Measurements from ENCODE around the gene CDCA7. TPM values are rescaled to one million over a fixed set of nuclear protein-coding genes. Genes with fewer than 3 reads are reported as not detected.

CDCA7 gene
- total and polyA plus RNA-seq, 2 donors (not counting 3 experiments of a cell fraction or from before 2014, with no cell fraction given): 14.9 to 29.7 TPM

DNA sequence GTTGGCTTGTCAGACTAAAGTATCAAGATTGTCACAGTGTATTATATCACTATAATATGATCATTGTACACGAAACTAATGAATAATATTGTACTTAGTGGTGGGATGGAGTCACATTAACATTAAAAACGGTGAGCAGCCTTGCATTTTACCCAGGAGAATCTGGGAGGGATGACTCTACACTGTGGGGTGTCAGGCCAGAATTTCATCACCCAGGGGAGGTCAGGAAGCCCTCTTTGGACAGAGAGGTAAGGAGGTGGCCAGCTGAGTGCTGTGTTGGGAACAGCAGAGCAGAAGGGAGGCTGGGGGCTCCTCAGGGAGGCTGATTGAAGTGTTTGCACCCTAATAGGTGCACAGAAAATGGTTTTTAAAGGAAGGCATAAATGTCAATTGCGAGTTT lies 33.0 kb downstream of the CDCA7 start:
- Histone ChIP-seq H3K4me3 (replicated peaks in 1 of 3; ENCODE audit: insufficient read depth in 1 of 3, low read depth in 1 of 3, low read length in 3 of 3) (no peak overlapping the region), H2AFZ (ENCODE audit: low read depth, low read length) (no peak overlapping the region), H4K20me1 (replicated peaks; ENCODE audit: control insufficient read depth, extremely low read depth, insufficient read depth, low read length) (no peaks in the 10 kb centered on the region), H3K9me3 (replicated peaks; ENCODE audit: control insufficient read depth, insufficient read depth, low read length) (no peaks in the 10 kb centered on the region), H3K79me2 (ENCODE audit: control insufficient read depth, insufficient read depth, low read length) (no peaks in the 10 kb centered on the region), H3K9me1 (replicated peaks; ENCODE audit: control insufficient read depth, extremely low read depth, insufficient read depth, low read length) (no peaks in the 10 kb centered on the region), H3K27ac (ENCODE audit: insufficient read depth, low read depth, low read length) (no peak overlapping the region), H3K4me1 (ENCODE audit: control insufficient read depth, extremely low read depth, insufficient read depth, low read length) (no peaks in the 10 kb centered on the region), H3K4me2 (ENCODE audit: insufficient read depth, low read length) (no peak overlapping the region), H3K27me3 (ENCODE audit: control insufficient read depth in 2 of 2, insufficient read depth in 2 of 2, low read length in 2 of 2) (no peaks in the 10 kb centered on the region), H3K9ac (replicated peaks; ENCODE audit: extremely low read depth, insufficient read depth, low read length) (no peak overlapping the region), H3K36me3 (ENCODE audit: control insufficient read depth in 2 of 2, extremely low read depth in 1 of 2, insufficient read depth in 2 of 2, low read length in 2 of 2) (no peaks in the 10 kb centered on the region)
- no TSS peak for BruUV-seq (replicated peaks)
- ChIA-PET POLR2A (no interaction called here), CTCF (no interaction called here)
- dilution Hi-C loops (cut with MboI; ENCODE audit: extremely low pct_ligation_motif_present, low sequenced_read_pairs): no loop called here
- TF ChIP-seq, protein P1, sequence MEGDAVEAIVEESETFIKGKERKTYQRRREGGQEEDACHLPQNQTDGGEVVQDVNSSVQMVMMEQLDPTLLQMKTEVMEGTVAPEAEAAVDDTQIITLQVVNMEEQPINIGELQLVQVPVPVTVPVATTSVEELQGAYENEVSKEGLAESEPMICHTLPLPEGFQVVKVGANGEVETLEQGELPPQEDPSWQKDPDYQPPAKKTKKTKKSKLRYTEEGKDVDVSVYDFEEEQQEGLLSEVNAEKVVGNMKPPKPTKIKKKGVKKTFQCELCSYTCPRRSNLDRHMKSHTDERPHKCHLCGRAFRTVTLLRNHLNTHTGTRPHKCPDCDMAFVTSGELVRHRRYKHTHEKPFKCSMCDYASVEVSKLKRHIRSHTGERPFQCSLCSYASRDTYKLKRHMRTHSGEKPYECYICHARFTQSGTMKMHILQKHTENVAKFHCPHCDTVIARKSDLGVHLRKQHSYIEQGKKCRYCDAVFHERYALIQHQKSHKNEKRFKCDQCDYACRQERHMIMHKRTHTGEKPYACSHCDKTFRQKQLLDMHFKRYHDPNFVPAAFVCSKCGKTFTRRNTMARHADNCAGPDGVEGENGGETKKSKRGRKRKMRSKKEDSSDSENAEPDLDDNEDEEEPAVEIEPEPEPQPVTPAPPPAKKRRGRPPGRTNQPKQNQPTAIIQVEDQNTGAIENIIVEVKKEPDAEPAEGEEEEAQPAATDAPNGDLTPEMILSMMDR (IDR thresholded peaks at IDR 0.05; ENCODE audit: extremely low read depth in 1 of 2, insufficient read depth in 1 of 2, low read depth in 1 of 2, low read length in 2 of 2): no peak
- no peak for TF ChIP-seq POLR2AphosphoS5 (IDR thresholded peaks at IDR 0.05; ENCODE audit: insufficient read depth, low read depth, low read length)
- no peak for TF ChIP-seq POLR2A (IDR thresholded peaks at IDR 0.05; ENCODE audit: low read depth, low read length)
- intact Hi-C loops (cut with micrococcal nuclease): no loop called here
- DNase-seq (ENCODE audit: low read depth, low spot score): no peak
- no peak for FAIRE-seq

DNA sequence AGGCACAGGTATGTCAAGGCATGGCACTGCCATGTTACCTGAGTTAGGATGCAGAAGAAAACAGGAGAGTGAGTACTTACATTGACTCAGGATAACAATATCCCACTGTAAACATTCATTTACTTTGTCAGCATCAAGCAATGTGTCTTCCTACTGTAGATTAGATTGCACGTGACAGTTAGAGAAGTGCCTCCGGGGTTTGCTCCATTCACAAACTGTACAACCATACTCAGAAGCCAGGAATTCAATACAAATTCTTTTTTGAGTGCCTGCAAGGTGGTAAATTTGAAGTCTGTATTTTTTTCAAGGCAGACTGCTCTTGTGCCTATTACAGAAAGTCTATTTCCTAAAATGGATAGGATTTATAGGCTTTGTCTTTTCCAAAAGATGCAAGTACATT lies 34.1 kb downstream of the CDCA7 start:
- Histone ChIP-seq H3K4me1 (ENCODE audit: control insufficient read depth, extremely low read depth, insufficient read depth, low read length) (no peaks in the 10 kb centered on the region), H3K4me2 (ENCODE audit: insufficient read depth, low read length) (no peak overlapping the region), H2AFZ (ENCODE audit: low read depth, low read length) (no peak overlapping the region), H3K79me2 (ENCODE audit: control insufficient read depth, insufficient read depth, low read length) (no peaks in the 10 kb centered on the region), H3K27ac (ENCODE audit: insufficient read depth, low read depth, low read length) (no peak overlapping the region), H3K9me1 (replicated peaks; ENCODE audit: control insufficient read depth, extremely low read depth, insufficient read depth, low read length) (no peaks in the 10 kb centered on the region), H3K4me3 (replicated peaks in 1 of 3; ENCODE audit: insufficient read depth in 1 of 3, low read depth in 1 of 3, low read length in 3 of 3) (no peak overlapping the region), H3K9me3 (replicated peaks; ENCODE audit: control insufficient read depth, insufficient read depth, low read length) (no peaks in the 10 kb centered on the region), H4K20me1 (replicated peaks; ENCODE audit: control insufficient read depth, extremely low read depth, insufficient read depth, low read length) (no peaks in the 10 kb centered on the region), H3K27me3 (ENCODE audit: control insufficient read depth in 2 of 2, insufficient read depth in 2 of 2, low read length in 2 of 2) (peaks cover 0 to 2% of the 10 kb centered on the region in 2 experiments), H3K36me3 (ENCODE audit: control insufficient read depth in 2 of 2, extremely low read depth in 1 of 2, insufficient read depth in 2 of 2, low read length in 2 of 2) (no peaks in the 10 kb centered on the region), H3K9ac (replicated peaks; ENCODE audit: extremely low read depth, insufficient read depth, low read length) (no peak overlapping the region)
- no TSS peak for BruUV-seq (replicated peaks)
- intact Hi-C loops (cut with micrococcal nuclease) (no loop called here), dilution Hi-C loops (cut with MboI; ENCODE audit: extremely low pct_ligation_motif_present, low sequenced_read_pairs) (no loop called here)
- TF ChIP-seq GATA2 (IDR thresholded peaks at IDR 0.05; ENCODE audit: insufficient read depth, insufficient read length, low read depth, low read length) (no peak), EZH2 (IDR thresholded peaks at IDR 0.05; ENCODE audit: borderline replicate concordance, low read depth, low read length, severe bottlenecking) (no peak), MYC (IDR thresholded peaks at IDR 0.05; ENCODE audit: low read depth, low read length) (no peak), FOS (IDR thresholded peaks at IDR 0.05; ENCODE audit: borderline replicate concordance, insufficient read depth, low read length) (no peak), POLR2AphosphoS5 (IDR thresholded peaks at IDR 0.05; ENCODE audit: insufficient read depth, low read depth, low read length) (no peak), POLR2A (IDR thresholded peaks at IDR 0.05; ENCODE audit: low read depth, low read length) (no peak), JUN (IDR thresholded peaks at IDR 0.05; ENCODE audit: borderline replicate concordance, insufficient read depth, insufficient read length, low read depth) (no peak)
- TF ChIP-seq, protein P2, sequence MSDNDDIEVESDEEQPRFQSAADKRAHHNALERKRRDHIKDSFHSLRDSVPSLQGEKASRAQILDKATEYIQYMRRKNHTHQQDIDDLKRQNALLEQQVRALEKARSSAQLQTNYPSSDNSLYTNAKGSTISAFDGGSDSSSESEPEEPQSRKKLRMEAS (IDR thresholded peaks at IDR 0.05; ENCODE audit: insufficient read depth, insufficient read length): no peak
- TF ChIP-seq, protein P1 (IDR thresholded peaks at IDR 0.05; ENCODE audit: extremely low read depth in 1 of 2, insufficient read depth in 1 of 2, low read depth in 1 of 2, low read length in 2 of 2): no peak
- DNase-seq (ENCODE audit: low read depth, low spot score) (no peak), FAIRE-seq (no peak)
- ChIA-PET CTCF (interaction anchor here (1.1 kb wide), 1 partner anchor 14 kb away, joined by 8 read pairs; no protein-coding TSS in a partner anchor), POLR2A (no interaction called here)

All from endothelial cell of umbilical vein (primary cell).